ENCODE results near the gene DAB2IP.

The DAB2IP gene

GRCh38 chr9:121662359-121662758, 10.9 kb downstream of the DAB2IP start:
- DNase-seq (ENCODE audit: low read depth in 2 of 3, low spot score in 1 of 3) = no peak

- no peak for DNase-seq (ENCODE audit: low read depth in 2 of 3, low spot score in 1 of 3)
These were observed 11.6 kb downstream of the DAB2IP start for GRCh38 chr9:121662891-121663580.

GRCh38 chr9:121663591-121663990, 12.2 kb downstream of the DAB2IP start:
- DNase-seq (ENCODE audit: low read depth in 2 of 3, low spot score in 1 of 3) = no peak

GRCh38 chr9:121666294-121666693, 14.9 kb downstream of the DAB2IP start:
- no peak for DNase-seq (ENCODE audit: low read depth in 2 of 3, low spot score in 1 of 3)

- DNase-seq (ENCODE audit: low read depth in 2 of 3, low spot score in 1 of 3) = no peak
These were observed 15.8 kb downstream of the DAB2IP start for GRCh38 chr9:121667214-121667613.

GRCh38 chr9:121667890-121668289, 16.5 kb downstream of the DAB2IP start:
- DNase-seq (ENCODE audit: low read depth in 2 of 3, low spot score in 1 of 3) = no peak

- no peak for DNase-seq (ENCODE audit: low read depth in 2 of 3, low spot score in 1 of 3)
These were observed 19.0 kb downstream of the DAB2IP start for GRCh38 chr9:121670431-121670830.

GRCh38 chr9:121671612-121672155, 20.2 kb downstream of the DAB2IP start:
- DNase-seq (ENCODE audit: low read depth in 2 of 3, low spot score in 1 of 3) = no peak

GRCh38 chr9:121672213-121672612, 20.8 kb downstream of the DAB2IP start:
- no peak for DNase-seq (ENCODE audit: low read depth in 2 of 3, low spot score in 1 of 3)

GRCh38 chr9:121672986-121673385, 21.6 kb downstream of the DAB2IP start:
- no peak for DNase-seq (ENCODE audit: low read depth in 2 of 3, low spot score in 1 of 3)

- DNase-seq (ENCODE audit: low read depth in 2 of 3, low spot score in 1 of 3) = no peak
These were observed 22.1 kb downstream of the DAB2IP start for GRCh38 chr9:121673576-121673975.

- no peak for DNase-seq (ENCODE audit: low read depth in 2 of 3, low spot score in 1 of 3)
These were observed 22.6 kb downstream of the DAB2IP start for GRCh38 chr9:121674017-121674416.

GRCh38 chr9:121674952-121675351, 23.5 kb downstream of the DAB2IP start:
- no peak for DNase-seq (ENCODE audit: low read depth in 2 of 3, low spot score in 1 of 3)

GRCh38 chr9:121675381-121675780, 23.9 kb downstream of the DAB2IP start:
- DNase-seq (ENCODE audit: low read depth in 2 of 3, low spot score in 1 of 3) = no peak

GRCh38 chr9:121675969-121676822, 24.8 kb downstream of the DAB2IP start:
- DNase-seq (ENCODE audit: low read depth in 2 of 3, low spot score in 1 of 3) = no peak

GRCh38 chr9:121676926-121677325, 25.5 kb downstream of the DAB2IP start:
- DNase-seq (ENCODE audit: low read depth in 2 of 3, low spot score in 1 of 3) = no peak

- no peak for DNase-seq (ENCODE audit: low read depth in 2 of 3, low spot score in 1 of 3)
These were observed 27.1 kb downstream of the DAB2IP start for GRCh38 chr9:121678501-121679022.

- DNase-seq (ENCODE audit: low read depth in 2 of 3, low spot score in 1 of 3) = no peak
These were observed 28.6 kb downstream of the DAB2IP start for GRCh38 chr9:121679901-121680635.

GRCh38 chr9:121681404-121681803, 30.0 kb downstream of the DAB2IP start:
- DNase-seq (ENCODE audit: low read depth in 2 of 3, low spot score in 1 of 3) = no peak

- no peak for DNase-seq (ENCODE audit: low read depth in 2 of 3, low spot score in 1 of 3)
These were observed 30.8 kb downstream of the DAB2IP start for GRCh38 chr9:121682201-121682600.

- no peak for DNase-seq (ENCODE audit: low read depth in 2 of 3, low spot score in 1 of 3)
These were observed 31.6 kb downstream of the DAB2IP start for GRCh38 chr9:121682926-121683515.

Measured in stimulated activated CD4-positive, alpha-beta T cell treated with anti-CD3 and anti-CD28 coated beads, Interleukin-12 subunit alpha, Interleukin-12 subunit beta, amount 100 ng/mL, for 48 hours (primary cell).